ENCODE measurements around the gene MRM3.

DNA sequence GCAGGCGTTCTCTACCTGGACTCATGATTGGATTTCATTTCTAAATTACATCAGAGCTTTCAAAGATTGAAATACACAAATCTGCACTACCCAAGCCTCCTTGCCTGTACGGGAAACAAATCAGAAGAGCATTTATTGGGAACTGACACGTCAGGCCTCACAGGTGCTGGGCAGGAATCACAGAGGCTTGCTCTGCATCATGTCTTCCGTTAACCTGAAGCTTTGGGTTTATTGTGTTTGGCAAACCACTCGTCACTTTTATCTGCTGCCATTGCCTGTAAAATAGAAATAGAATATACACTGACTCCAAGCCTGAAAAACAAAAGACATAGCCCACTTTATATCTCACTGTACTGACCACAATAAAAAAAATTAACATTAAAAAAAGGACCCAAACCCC is 22.2 kb upstream of the MRM3 start:
- TF ChIP-seq, protein P1, sequence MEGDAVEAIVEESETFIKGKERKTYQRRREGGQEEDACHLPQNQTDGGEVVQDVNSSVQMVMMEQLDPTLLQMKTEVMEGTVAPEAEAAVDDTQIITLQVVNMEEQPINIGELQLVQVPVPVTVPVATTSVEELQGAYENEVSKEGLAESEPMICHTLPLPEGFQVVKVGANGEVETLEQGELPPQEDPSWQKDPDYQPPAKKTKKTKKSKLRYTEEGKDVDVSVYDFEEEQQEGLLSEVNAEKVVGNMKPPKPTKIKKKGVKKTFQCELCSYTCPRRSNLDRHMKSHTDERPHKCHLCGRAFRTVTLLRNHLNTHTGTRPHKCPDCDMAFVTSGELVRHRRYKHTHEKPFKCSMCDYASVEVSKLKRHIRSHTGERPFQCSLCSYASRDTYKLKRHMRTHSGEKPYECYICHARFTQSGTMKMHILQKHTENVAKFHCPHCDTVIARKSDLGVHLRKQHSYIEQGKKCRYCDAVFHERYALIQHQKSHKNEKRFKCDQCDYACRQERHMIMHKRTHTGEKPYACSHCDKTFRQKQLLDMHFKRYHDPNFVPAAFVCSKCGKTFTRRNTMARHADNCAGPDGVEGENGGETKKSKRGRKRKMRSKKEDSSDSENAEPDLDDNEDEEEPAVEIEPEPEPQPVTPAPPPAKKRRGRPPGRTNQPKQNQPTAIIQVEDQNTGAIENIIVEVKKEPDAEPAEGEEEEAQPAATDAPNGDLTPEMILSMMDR (conservative IDR thresholded peaks at IDR 0.05; ENCODE audit: low read depth in 2 of 2), result no peak
- TF ChIP-seq EZH2phosphoT487 (IDR thresholded peaks at IDR 0.05; ENCODE audit: unreplicated experiment) (no peak), POLR2AphosphoS5 (IDR thresholded peaks at IDR 0.05; ENCODE audit: low read depth) (no peak), CREB1 (CRISPR knock-in tag; IDR thresholded peaks at IDR 0.05; ENCODE audit: low read depth) (no peak), EZH2 (IDR thresholded peaks at IDR 0.05; ENCODE audit: low read depth, unreplicated experiment) (no peak), JUNB (IDR thresholded peaks at IDR 0.05; ENCODE audit: unreplicated experiment) (no peak), REST (IDR thresholded peaks at IDR 0.05; ENCODE audit: unreplicated experiment) (no peak)
- TF ChIP-seq, protein P2, sequence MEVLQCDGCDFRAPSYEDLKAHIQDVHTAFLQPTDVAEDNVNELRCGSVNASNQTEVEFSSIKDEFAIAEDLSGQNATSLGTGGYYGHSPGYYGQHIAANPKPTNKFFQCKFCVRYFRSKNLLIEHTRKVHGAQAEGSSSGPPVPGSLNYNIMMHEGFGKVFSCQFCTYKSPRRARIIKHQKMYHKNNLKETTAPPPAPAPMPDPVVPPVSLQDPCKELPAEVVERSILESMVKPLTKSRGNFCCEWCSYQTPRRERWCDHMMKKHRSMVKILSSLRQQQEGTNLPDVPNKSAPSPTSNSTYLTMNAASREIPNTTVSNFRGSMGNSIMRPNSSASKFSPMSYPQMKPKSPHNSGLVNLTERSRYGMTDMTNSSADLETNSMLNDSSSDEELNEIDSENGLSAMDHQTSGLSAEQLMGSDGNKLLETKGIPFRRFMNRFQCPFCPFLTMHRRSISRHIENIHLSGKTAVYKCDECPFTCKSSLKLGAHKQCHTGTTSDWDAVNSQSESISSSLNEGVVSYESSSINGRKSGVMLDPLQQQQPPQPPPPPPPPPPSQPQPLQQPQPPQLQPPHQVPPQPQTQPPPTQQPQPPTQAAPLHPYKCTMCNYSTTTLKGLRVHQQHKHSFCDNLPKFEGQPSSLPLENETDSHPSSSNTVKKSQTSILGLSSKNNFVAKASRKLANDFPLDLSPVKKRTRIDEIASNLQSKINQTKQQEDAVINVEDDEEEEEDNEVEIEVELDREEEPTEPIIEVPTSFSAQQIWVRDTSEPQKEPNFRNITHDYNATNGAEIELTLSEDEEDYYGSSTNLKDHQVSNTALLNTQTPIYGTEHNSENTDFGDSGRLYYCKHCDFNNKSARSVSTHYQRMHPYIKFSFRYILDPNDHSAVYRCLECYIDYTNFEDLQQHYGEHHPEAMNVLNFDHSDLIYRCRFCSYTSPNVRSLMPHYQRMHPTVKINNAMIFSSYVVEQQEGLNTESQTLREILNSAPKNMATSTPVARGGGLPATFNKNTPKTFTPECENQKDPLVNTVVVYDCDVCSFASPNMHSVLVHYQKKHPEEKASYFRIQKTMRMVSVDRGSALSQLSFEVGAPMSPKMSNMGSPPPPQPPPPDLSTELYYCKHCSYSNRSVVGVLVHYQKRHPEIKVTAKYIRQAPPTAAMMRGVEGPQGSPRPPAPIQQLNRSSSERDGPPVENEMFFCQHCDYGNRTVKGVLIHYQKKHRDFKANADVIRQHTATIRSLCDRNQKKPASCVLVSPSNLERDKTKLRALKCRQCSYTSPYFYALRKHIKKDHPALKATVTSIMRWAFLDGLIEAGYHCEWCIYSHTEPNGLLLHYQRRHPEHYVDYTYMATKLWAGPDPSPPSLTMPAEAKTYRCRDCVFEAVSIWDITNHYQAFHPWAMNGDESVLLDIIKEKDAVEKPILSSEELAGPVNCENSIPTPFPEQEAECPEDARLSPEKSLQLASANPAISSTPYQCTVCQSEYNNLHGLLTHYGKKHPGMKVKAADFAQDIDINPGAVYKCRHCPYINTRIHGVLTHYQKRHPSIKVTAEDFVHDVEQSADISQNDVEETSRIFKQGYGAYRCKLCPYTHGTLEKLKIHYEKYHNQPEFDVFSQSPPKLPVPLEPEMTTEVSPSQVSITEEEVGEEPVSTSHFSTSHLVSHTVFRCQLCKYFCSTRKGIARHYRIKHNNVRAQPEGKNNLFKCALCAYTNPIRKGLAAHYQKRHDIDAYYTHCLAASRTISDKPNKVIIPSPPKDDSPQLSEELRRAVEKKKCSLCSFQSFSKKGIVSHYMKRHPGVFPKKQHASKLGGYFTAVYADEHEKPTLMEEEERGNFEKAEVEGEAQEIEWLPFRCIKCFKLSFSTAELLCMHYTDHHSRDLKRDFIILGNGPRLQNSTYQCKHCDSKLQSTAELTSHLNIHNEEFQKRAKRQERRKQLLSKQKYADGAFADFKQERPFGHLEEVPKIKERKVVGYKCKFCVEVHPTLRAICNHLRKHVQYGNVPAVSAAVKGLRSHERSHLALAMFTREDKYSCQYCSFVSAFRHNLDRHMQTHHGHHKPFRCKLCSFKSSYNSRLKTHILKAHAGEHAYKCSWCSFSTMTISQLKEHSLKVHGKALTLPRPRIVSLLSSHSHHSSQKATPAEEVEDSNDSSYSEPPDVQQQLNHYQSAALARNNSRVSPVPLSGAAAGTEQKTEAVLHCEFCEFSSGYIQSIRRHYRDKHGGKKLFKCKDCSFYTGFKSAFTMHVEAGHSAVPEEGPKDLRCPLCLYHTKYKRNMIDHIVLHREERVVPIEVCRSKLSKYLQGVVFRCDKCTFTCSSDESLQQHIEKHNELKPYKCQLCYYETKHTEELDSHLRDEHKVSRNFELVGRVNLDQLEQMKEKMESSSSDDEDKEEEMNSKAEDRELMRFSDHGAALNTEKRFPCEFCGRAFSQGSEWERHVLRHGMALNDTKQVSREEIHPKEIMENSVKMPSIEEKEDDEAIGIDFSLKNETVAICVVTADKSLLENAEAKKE (CRISPR knock-in tag; IDR thresholded peaks at IDR 0.05), result no peak
